ENCODE results near the gene SLC9A9. TPM values are rescaled to one million over a fixed set of nuclear protein-coding genes. Genes with fewer than 3 reads are reported as not detected.

SLC9A9 gene
- total RNA-seq, 2 donors from 2014 or later = 1.3 to 3.7 TPM

- TF ChIP-seq, protein P1, sequence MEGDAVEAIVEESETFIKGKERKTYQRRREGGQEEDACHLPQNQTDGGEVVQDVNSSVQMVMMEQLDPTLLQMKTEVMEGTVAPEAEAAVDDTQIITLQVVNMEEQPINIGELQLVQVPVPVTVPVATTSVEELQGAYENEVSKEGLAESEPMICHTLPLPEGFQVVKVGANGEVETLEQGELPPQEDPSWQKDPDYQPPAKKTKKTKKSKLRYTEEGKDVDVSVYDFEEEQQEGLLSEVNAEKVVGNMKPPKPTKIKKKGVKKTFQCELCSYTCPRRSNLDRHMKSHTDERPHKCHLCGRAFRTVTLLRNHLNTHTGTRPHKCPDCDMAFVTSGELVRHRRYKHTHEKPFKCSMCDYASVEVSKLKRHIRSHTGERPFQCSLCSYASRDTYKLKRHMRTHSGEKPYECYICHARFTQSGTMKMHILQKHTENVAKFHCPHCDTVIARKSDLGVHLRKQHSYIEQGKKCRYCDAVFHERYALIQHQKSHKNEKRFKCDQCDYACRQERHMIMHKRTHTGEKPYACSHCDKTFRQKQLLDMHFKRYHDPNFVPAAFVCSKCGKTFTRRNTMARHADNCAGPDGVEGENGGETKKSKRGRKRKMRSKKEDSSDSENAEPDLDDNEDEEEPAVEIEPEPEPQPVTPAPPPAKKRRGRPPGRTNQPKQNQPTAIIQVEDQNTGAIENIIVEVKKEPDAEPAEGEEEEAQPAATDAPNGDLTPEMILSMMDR (conservative IDR thresholded peaks at IDR 0.05) = no peak
- H3K27me3 ChIP-seq (ENCODE audit: control insufficient read depth, insufficient read depth, low read length, poor library complexity, severe bottlenecking) = no peaks in the 10 kb centered on the region
- Mint-ChIP-seq H3K27me3 (ENCODE audit: insufficient read depth) (no peaks in the 10 kb centered on the region), H3K9me3 (peaks cover 8% of the 10 kb centered on the region), H3K4me3 (no peak overlapping the region), H3K27ac (no peak overlapping the region), H3K4me1 (peaks cover 13% of the 10 kb centered on the region), H3K36me3 (ENCODE audit: low read depth) (peaks cover 2% of the 10 kb centered on the region)
- no peak overlapping the region for H3K4me3 ChIP-seq (ENCODE audit: low read length)
- H3K9me3 ChIP-seq (ENCODE audit: control insufficient read depth, low read length) = peaks cover 7% of the 10 kb centered on the region
- no peak overlapping the region for H3K9ac ChIP-seq (ENCODE audit: extremely low read depth, low read length, poor library complexity, severe bottlenecking)
- H3K27ac ChIP-seq (ENCODE audit: low read depth, low read length) = no peak overlapping the region
- no peaks in the 10 kb centered on the region for H3K4me1 ChIP-seq (ENCODE audit: control insufficient read depth, insufficient read depth, low read length)
- no peaks in the 10 kb centered on the region for H3K36me3 ChIP-seq (ENCODE audit: control insufficient read depth, insufficient read depth, low read length)
- no peak for DNase-seq
These were observed 464.8 kb downstream of the SLC9A9 start for GRCh38 chr3:143383421-143383820.

GRCh38 chr3:143382816-143383215 lies 465.5 kb downstream of the SLC9A9 start:
- H3K27ac Mint-ChIP-seq = no peak overlapping the region
- Histone ChIP-seq H3K9ac (ENCODE audit: extremely low read depth, low read length, poor library complexity, severe bottlenecking) (no peak overlapping the region), H3K27me3 (ENCODE audit: control insufficient read depth, insufficient read depth, low read length, poor library complexity, severe bottlenecking) (no peaks in the 10 kb centered on the region), H3K4me1 (ENCODE audit: control insufficient read depth, insufficient read depth, low read length) (no peaks in the 10 kb centered on the region), H3K36me3 (ENCODE audit: control insufficient read depth, insufficient read depth, low read length) (no peaks in the 10 kb centered on the region), H3K9me3 (ENCODE audit: control insufficient read depth, low read length) (peaks cover 7% of the 10 kb centered on the region), H3K27ac (ENCODE audit: low read depth, low read length) (no peak overlapping the region), H3K4me3 (ENCODE audit: low read length) (no peak overlapping the region)
- H3K27me3 Mint-ChIP-seq (ENCODE audit: insufficient read depth) = no peaks in the 10 kb centered on the region
- peaks cover 14% of the 10 kb centered on the region for H3K4me1 Mint-ChIP-seq
- DNase-seq = no peak
- no peak overlapping the region for H3K4me3 Mint-ChIP-seq
- TF ChIP-seq, protein P1 (conservative IDR thresholded peaks at IDR 0.05) = no peak
- H3K9me3 Mint-ChIP-seq = peaks cover 8% of the 10 kb centered on the region
- WGBS, 2 experiments (ENCODE audit: insufficient coverage in 1 of 2, insufficient read length in 1 of 2) = 90 to 94% methylated on average over 1 of the region's 1 CpG
- H3K36me3 Mint-ChIP-seq (ENCODE audit: low read depth) = peaks cover 2% of the 10 kb centered on the region

DNA sequence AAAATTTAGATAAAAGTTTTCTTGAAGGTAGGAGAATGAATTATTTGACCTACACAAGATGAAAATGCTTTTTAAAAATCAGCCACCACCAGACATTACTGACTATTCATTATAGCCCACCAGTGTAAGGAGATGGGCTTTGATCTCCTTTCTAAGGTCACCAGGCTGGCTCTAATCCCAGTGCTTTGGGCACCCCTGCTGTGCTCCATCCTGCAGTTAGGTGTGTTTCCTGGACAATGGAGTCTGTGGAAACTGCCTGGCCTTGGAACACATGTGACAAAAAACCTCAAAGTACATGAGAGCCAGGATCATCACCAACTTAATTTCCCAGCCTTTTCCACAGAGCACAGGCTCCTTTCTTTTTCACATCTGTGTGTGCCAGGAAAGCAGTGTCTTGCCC lies 467.8 kb downstream of the SLC9A9 start:
- Histone ChIP-seq H3K4me1 (ENCODE audit: control insufficient read depth, insufficient read depth, low read length) (no peaks in the 10 kb centered on the region), H3K4me3 (ENCODE audit: low read length) (no peak overlapping the region), H3K36me3 (ENCODE audit: control insufficient read depth, insufficient read depth, low read length) (no peaks in the 10 kb centered on the region), H3K27ac (ENCODE audit: low read depth, low read length) (no peak overlapping the region), H3K27me3 (ENCODE audit: control insufficient read depth, insufficient read depth, low read length, poor library complexity, severe bottlenecking) (no peaks in the 10 kb centered on the region), H3K9ac (ENCODE audit: extremely low read depth, low read length, poor library complexity, severe bottlenecking) (no peak overlapping the region), H3K9me3 (ENCODE audit: control insufficient read depth, low read length) (peaks cover 7% of the 10 kb centered on the region)
- DNase-seq = no peak
- no peak overlapping the region for H3K4me3 Mint-ChIP-seq
- H3K27ac Mint-ChIP-seq = no peak overlapping the region
- no peaks in the 10 kb centered on the region for H3K27me3 Mint-ChIP-seq (ENCODE audit: insufficient read depth)
- peaks cover 12% of the 10 kb centered on the region for H3K4me1 Mint-ChIP-seq
- TF ChIP-seq, protein P1 (conservative IDR thresholded peaks at IDR 0.05) = no peak
- H3K9me3 Mint-ChIP-seq = peaks cover 8% of the 10 kb centered on the region
- peaks cover 2% of the 10 kb centered on the region for H3K36me3 Mint-ChIP-seq (ENCODE audit: low read depth)
